ENCODE measurements around the gene UBXN11. TPM values are rescaled to one million over a fixed set of nuclear protein-coding genes. Genes with fewer than 3 reads are reported as not detected.

The UBXN11 gene
- polyA plus RNA-seq, 1 donor from 2014 or later, result 18.5 TPM

GRCh38 chr1:26265405-26265804 lies 41.0 kb downstream of the UBXN11 start:
- Histone ChIP-seq H3K9me3 (ENCODE audit: low read length) (no peaks in the 10 kb centered on the region), H3K79me2 (replicated peaks; ENCODE audit: insufficient read depth, low read length) (no peaks in the 10 kb centered on the region), H3K36me3 (ENCODE audit: insufficient read depth, low read length) (no peaks in the 10 kb centered on the region), H2AFZ (ENCODE audit: low read depth, low read length) (no peak overlapping the region), H3K9me2 (ENCODE audit: insufficient read depth, low read length) (no peaks in the 10 kb centered on the region), H3K27me3 (ENCODE audit: insufficient read depth, low read depth, low read length) (no peaks in the 10 kb centered on the region), H3K4me2 (ENCODE audit: low read length) (no peak overlapping the region), H4K20me1 (ENCODE audit: insufficient read depth) (no peaks in the 10 kb centered on the region), H3K4me3 (ENCODE audit: low read length) (no peak overlapping the region), H3K9ac (ENCODE audit: low read length) (no peak overlapping the region), H3K27ac (ENCODE audit: low read length) (no peak overlapping the region), H3F3A (ENCODE audit: insufficient read depth, low read length, poor library complexity, severe bottlenecking) (no peaks in the 10 kb centered on the region)
- no peak for TF ChIP-seq TAF1 (IDR thresholded peaks at IDR 0.05; ENCODE audit: low read depth)
- no peak for TF ChIP-seq EP300 (conservative IDR thresholded peaks at IDR 0.05; ENCODE audit: poor library complexity, severe bottlenecking)
- no peak for TF ChIP-seq EZH2 (IDR thresholded peaks at IDR 0.05; ENCODE audit: borderline replicate concordance, insufficient read depth, low read length, poor library complexity, severe bottlenecking)
- no peak for TF ChIP-seq REST (IDR thresholded peaks at IDR 0.05; ENCODE audit: borderline replicate concordance)

GRCh38 chr1:26263212-26263611 lies 43.2 kb downstream of the UBXN11 start:
- H3F3A ChIP-seq (ENCODE audit: insufficient read depth, low read length, poor library complexity, severe bottlenecking), result no peaks in the 10 kb centered on the region
- H3K9ac ChIP-seq (ENCODE audit: low read length), result no peak overlapping the region
- H3K36me3 ChIP-seq (ENCODE audit: insufficient read depth, low read length), result no peaks in the 10 kb centered on the region
- H3K4me3 ChIP-seq (ENCODE audit: low read length), result no peak overlapping the region
- no peaks in the 10 kb centered on the region for H3K9me3 ChIP-seq (ENCODE audit: low read length)
- TF ChIP-seq REST (IDR thresholded peaks at IDR 0.05; ENCODE audit: borderline replicate concordance) (no peak), TAF1 (IDR thresholded peaks at IDR 0.05; ENCODE audit: low read depth) (no peak), POLR2AphosphoS5 (IDR thresholded peaks at IDR 0.05) (no peak), EZH2 (IDR thresholded peaks at IDR 0.05; ENCODE audit: borderline replicate concordance, insufficient read depth, low read length, poor library complexity, severe bottlenecking) (no peak), MXI1 (conservative IDR thresholded peaks at IDR 0.05; ENCODE audit: poor library complexity, severe bottlenecking) (no peak), EP300 (conservative IDR thresholded peaks at IDR 0.05; ENCODE audit: poor library complexity, severe bottlenecking) (no peak)
- H4K20me1 ChIP-seq (ENCODE audit: insufficient read depth), result no peaks in the 10 kb centered on the region
- H3K27ac ChIP-seq (ENCODE audit: low read length), result no peak overlapping the region
- no peak overlapping the region for H2AFZ ChIP-seq (ENCODE audit: low read depth, low read length)
- no peaks in the 10 kb centered on the region for H3K79me2 ChIP-seq (replicated peaks; ENCODE audit: insufficient read depth, low read length)
- no peak overlapping the region for H3K4me2 ChIP-seq (ENCODE audit: low read length)
- no peaks in the 10 kb centered on the region for H3K27me3 ChIP-seq (ENCODE audit: insufficient read depth, low read depth, low read length)
- no peaks in the 10 kb centered on the region for H3K9me2 ChIP-seq (ENCODE audit: insufficient read depth, low read length)

- H3K9me2 ChIP-seq (ENCODE audit: insufficient read depth, low read length), result no peaks in the 10 kb centered on the region
- H3K27me3 ChIP-seq (ENCODE audit: insufficient read depth, low read depth, low read length), result no peaks in the 10 kb centered on the region
- no peaks in the 10 kb centered on the region for H4K20me1 ChIP-seq (ENCODE audit: insufficient read depth)
- no peak overlapping the region for H3K4me2 ChIP-seq (ENCODE audit: low read length)
- H3K4me3 ChIP-seq (ENCODE audit: low read length), result no peak overlapping the region
- no peaks in the 10 kb centered on the region for H3K36me3 ChIP-seq (ENCODE audit: insufficient read depth, low read length)
- no peak overlapping the region for H3K27ac ChIP-seq (ENCODE audit: low read length)
- H3F3A ChIP-seq (ENCODE audit: insufficient read depth, low read length, poor library complexity, severe bottlenecking), result no peaks in the 10 kb centered on the region
- no peaks in the 10 kb centered on the region for H3K9me3 ChIP-seq (ENCODE audit: low read length)
- H3K79me2 ChIP-seq (replicated peaks; ENCODE audit: insufficient read depth, low read length), result no peaks in the 10 kb centered on the region
- no peak overlapping the region for H2AFZ ChIP-seq (ENCODE audit: low read depth, low read length)
- no peak overlapping the region for H3K9ac ChIP-seq (ENCODE audit: low read length)
- no peak for TF ChIP-seq SMC3 (conservative IDR thresholded peaks at IDR 0.05; ENCODE audit: poor library complexity)
- no peak for TF ChIP-seq POLR2AphosphoS5 (IDR thresholded peaks at IDR 0.05)
- TF ChIP-seq TAF1 (IDR thresholded peaks at IDR 0.05; ENCODE audit: low read depth), result no peak
- TF ChIP-seq EZH2 (IDR thresholded peaks at IDR 0.05; ENCODE audit: borderline replicate concordance, insufficient read depth, low read length, poor library complexity, severe bottlenecking), result no peak
- TF ChIP-seq MXI1 (conservative IDR thresholded peaks at IDR 0.05; ENCODE audit: poor library complexity, severe bottlenecking), result no peak
- no peak for TF ChIP-seq RAD21 (conservative IDR thresholded peaks at IDR 0.05)
- TF ChIP-seq CTCF (IDR thresholded peaks at IDR 0.05; ENCODE audit: poor library complexity, severe bottlenecking), result no peak
- no peak for TF ChIP-seq REST (IDR thresholded peaks at IDR 0.05; ENCODE audit: borderline replicate concordance)
Observed at GRCh38 chr1:26259578-26259977, 46.9 kb downstream of the UBXN11 start.

All from neural cell (in vitro differentiated cells).